Left cardiac atrium (tissue), 4 donors: ENCODE results near the gene PARP3. TPM values are rescaled to one million over a fixed set of nuclear protein-coding genes. Genes with fewer than 3 reads are reported as not detected.
"Not testable (repeated sequence)": the region's sequence is repeated elsewhere in the genome, so short reads cannot be mapped to it uniquely, and the experiment has no call there.

Source experiments
- ATAC-seq, 2 donors: fragments of 200-7000 bp; cut with Tn5 transposase; one replicate each; pipeline ENCODE4 v1.9.1; 2020; ENCODE audit warnings: mild to moderate bottlenecking in 2 of 2, moderate library complexity in 2 of 2
- DNase-seq: peaks from one replicate; pipeline ENCODE4 v3.0.0-alpha.2; 2020
- intact Hi-C, 2 donors: fragments of 100-400 bp; cut with DNase I; formaldehyde crosslinking; loops; one replicate each; pipeline versions ENCODE4 v1.14.1 to v1.15.1; 2022 to 2023
- total RNA-seq, 2 donors: library from RNA; stranded (reverse); fragmentation: NEBNext Ultra II Directional; extraction: Animal tissue kit (Norgen Biotek cat#: 25700); gene quantifications; one replicate each; pipeline ENCODE4 v1.2.1, GENCODE V29; 2021
- donor health status: DM: no; HTN: yes; CAD: no.
- donor health status: DM: no; HTN: yes; CAD: no; lungs with severe emphysema.
- donor health status: DM: yes; HTN: yes; CAD: no.
- donor health status: Dilated cardiomyopathy.

Gene PARP3
- total RNA-seq, 2 donors from 2014 or later = 13.2 to 13.4 TPM

DNA sequence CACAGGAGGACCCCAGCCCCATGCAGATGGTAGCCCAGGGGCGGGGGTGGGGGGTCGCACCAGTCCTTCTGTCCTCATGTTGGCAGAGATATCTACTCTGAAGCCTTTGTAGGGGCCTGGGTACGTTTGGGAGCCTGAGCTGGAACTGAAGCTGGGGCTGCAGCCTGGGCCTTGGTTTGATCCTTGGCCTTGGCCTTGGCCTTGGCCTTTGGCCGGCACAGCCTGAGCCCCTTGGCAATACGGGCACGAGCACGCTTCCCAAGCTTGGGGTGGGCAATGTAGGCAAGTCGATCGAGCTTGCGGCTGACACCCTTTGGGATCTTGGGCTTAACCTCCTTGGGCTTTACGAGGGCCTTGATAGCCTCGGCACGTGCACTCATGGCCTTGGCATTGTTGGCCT is 51.5 kb downstream of the PARP3 start:
- intact Hi-C loops, ATAC-seq, DNase-seq: not testable (repeated sequence)

GRCh38 chr3:51994530-51994929 is 52.4 kb downstream of the PARP3 start:
- ATAC-seq (no peak), DNase-seq (no peak)
- intact Hi-C loops = no loop called here

DNA sequence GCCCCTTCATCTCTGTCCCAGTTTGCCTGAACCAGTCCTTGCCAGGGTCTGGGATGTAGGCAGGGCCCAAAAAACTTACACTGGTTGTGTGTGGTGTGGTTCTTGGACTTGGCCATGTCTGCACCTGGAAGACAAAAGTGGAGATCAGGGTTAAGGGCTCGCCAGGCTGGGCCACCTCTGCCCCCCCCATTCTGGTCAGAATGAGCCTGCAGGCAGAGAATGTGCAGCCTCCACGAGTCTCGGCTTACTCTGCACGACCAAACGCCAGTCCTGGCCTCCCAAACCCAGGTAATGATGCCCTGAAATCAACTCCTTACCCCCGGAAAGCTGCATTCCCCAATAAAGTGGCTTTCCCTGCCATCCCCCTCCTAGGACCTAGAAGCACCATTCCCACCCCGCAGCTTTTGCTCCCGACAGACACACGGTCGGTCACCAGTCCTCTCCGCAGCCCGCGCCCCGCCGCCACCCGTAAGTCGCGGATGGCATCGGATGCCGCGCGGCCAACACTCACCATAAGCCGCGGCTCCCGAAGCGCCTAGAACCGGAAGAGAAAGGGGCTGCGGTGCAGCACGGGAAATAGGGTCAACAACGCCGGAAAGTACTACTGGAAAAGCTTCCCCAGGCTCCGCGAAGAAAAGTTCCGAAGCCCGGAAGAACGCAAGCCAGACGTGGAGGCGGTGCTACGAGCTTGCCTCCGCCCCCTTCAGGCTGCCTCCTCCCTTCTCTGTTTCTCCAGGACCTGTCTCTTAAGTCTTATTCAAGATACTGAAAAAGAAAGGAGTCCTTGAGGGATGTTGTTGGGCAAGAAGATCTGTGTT is 53.4 kb downstream of the PARP3 start, which contains the start of gene RPL29:
RPL29 (minus strand) TSS at position 550 of the 818 bp plus-strand sequence; CDS start at position 116, 434 bp downstream.
- ATAC-seq = peak; percentile 93 to 96

GRCh38 chr3:51997172-51997571 is 55.0 kb downstream of the PARP3 start:
- intact Hi-C loops = no loop called here
- ATAC-seq (no peak), DNase-seq (no peak)

More for the DNA sequence above, 53.4 kb downstream of the PARP3 start, which contains the start of gene RPL29:
- intact Hi-C loops = no loop called here
- peak; percentile 90 for DNase-seq

DNA sequence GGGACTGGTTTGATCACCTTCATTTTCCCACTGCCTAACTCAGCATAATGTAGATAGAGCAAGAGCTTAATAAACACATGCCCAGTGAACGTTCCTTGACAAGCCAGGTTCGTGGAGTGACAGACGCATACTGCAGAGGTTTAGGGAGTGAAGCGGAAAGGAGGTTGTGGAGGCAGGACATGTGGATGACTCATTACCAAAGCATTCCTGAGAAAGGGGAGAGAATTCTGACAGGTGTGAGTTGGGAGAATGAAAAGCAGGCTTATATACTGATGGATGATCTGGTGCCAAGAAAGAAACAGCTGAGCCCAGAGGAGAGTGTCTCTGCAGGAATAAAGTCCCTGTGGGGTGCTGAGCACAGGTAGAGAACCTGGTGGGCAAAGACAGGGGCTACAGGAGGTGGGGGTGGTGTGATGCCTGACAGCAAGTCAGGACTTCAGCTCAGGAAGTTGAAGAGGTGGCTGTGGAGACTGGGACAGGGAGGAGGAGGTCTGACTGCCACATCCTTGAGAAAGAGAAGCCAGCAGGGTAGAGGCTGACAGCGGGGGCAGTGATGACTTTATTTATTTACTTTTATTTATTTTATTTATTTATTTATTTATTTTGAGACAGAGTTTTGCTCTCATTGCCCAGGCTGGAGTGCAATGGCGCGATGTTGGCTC is 55.9 kb downstream of the PARP3 start:
- no peak for DNase-seq
- ATAC-seq = no peak
- intact Hi-C loops = no loop called here

Other genes with a start within 250 kb of the PARP3 start
- gene GRM2, start 235.3 kb upstream of the PARP3 start, total RNA-seq = under 1 TPM; 0.15 to 0.50 TPM
- gene IQCF6, start 163.1 kb upstream of the PARP3 start, total RNA-seq = not detected
- not detected for gene IQCF2, start 80.7 kb upstream of the PARP3 start, total RNA-seq
- not detected for gene IQCF5, start 66.8 kb upstream of the PARP3 start, total RNA-seq
- not detected for gene IQCF1, start 39.0 kb upstream of the PARP3 start, total RNA-seq
- gene RRP9, start 459 bp upstream of the PARP3 start, total RNA-seq = 10 to 100 TPM in 1 of 2 donors, 1 to 10 TPM in 1; 8.9 to 17.2 TPM
- under 1 TPM in 1 of 2 donors, not detected in 1; 0.53 TPM for gene GPR62, start 13.0 kb downstream of the PARP3 start, total RNA-seq
- 10 to 100 TPM; 49.1 to 68.3 TPM for gene PCBP4, start 25.1 kb downstream of the PARP3 start, total RNA-seq
- gene ABHD14B, start 31.7 kb downstream of the PARP3 start, total RNA-seq = 10 to 100 TPM; 22.0 to 22.1 TPM
- gene ABHD14A, start 32.7 kb downstream of the PARP3 start, total RNA-seq = 10 to 100 TPM; 18.1 to 18.3 TPM
- 10 to 100 TPM; 21.8 to 24.8 TPM for gene ACY1, start 41.2 kb downstream of the PARP3 start, total RNA-seq
- 100 to 1,000 TPM; 586 to 682 TPM for gene RPL29, start 53.5 kb downstream of the PARP3 start, total RNA-seq
- gene DUSP7, start 114.2 kb downstream of the PARP3 start, total RNA-seq = 10 to 100 TPM; 24.6 to 39.3 TPM
- gene POC1A, start 212.1 kb downstream of the PARP3 start, total RNA-seq = 1 to 10 TPM; 1.9 to 2.4 TPM